K562 (cell line): ENCODE data around the gene PDE6H.

Experiments
- ADNP ChIP-seq: fragments of 200-800 bp; sonication (Bioruptor generic); IDR thresholded peaks from 2 replicates; pipeline ENCODE4 v1.6.1; 2016; ENCODE audit warnings: missing genetic modification characterization, missing compliant biosample characterization
- CBX8 ChIP-seq: fragments of 200-600 bp; sonication (generic); IDR thresholded peaks from 2 replicates; pipeline ENCODE4 v1.6.1; 2012; ENCODE audit warnings: borderline replicate concordance, mixed run types, low read depth, mild to moderate bottlenecking, moderate library complexity, mixed read lengths, low read length, control low read depth, inconsistent platforms; ENCODE audit not compliant: poor library complexity, severe bottlenecking; ENCODE audit errors: extremely low read depth
- CTCF ChIP-seq, 3 experiments: IDR thresholded peaks in 2 of 3; conservative IDR thresholded peaks in 1 of 3; 2 replicates each; pipeline ENCODE4 v1.5.1; 2011 to 2012; ENCODE audit warnings: low read length in 3 of 3, mild to moderate bottlenecking in 3 of 3, control low read depth in 2 of 3, improper control_type of control experiment in 1 of 3, inconsistent platforms in 1 of 3, low read depth in 1 of 3, mixed read lengths in 1 of 3, moderate library complexity in 1 of 3; ENCODE audit not compliant: insufficient read depth in 2 of 3
- EZH2 ChIP-seq: IDR thresholded peaks from 2 replicates; pipeline ENCODE4 v1.6.1; 2012; ENCODE audit warnings: low read depth, mild to moderate bottlenecking, inconsistent platforms, low read length, borderline replicate concordance
- IRF2 ChIP-seq: sonication (generic); formaldehyde crosslinking; IDR thresholded peaks from 2 replicates; pipeline ENCODE4 v1.8.1; 2022; ENCODE audit warnings: mild to moderate bottlenecking, missing genetic modification reagents
- JUNB ChIP-seq: fragments of 450-650 bp; formaldehyde crosslinking; conservative IDR thresholded peaks from 2 replicates; pipeline ENCODE4 v1.4.0; 2020; ENCODE audit warnings: mild to moderate bottlenecking
- PHF20 ChIP-seq: fragments of 450-650 bp; IDR thresholded peaks from 2 replicates; pipeline ENCODE4 v1.6.1; 2018; ENCODE audit not compliant: partially characterized antibody
- POLR2AphosphoS5 ChIP-seq: IDR thresholded peaks from 2 replicates; pipeline ENCODE4 v1.6.1; 2011; ENCODE audit warnings: mild to moderate bottlenecking, low read depth, low read length, moderate library complexity; ENCODE audit not compliant: control insufficient read depth, insufficient read depth
- SMAD1 ChIP-seq: fragments of 150-350 bp; IDR thresholded peaks from 2 replicates; pipeline ENCODE4 v1.6.1; 2014; ENCODE audit warnings: low read length, low read depth; ENCODE audit not compliant: partially characterized antibody
- TFAM ChIP-seq: fragments of 250-450 bp; sonication (Bioruptor Pico); conservative IDR thresholded peaks from 2 replicates; pipeline ENCODE4 v1.5.0; 2021; ENCODE audit warnings: mild to moderate bottlenecking, moderate library complexity
- ZNF280B ChIP-seq: fragments of 250-450 bp; sonication (Bioruptor Pico); IDR thresholded peaks from 2 replicates; pipeline ENCODE4 v1.5.1; 2021; ENCODE audit warnings: mild to moderate bottlenecking
- ZNF354B ChIP-seq: fragments of 250-450 bp; sonication (Bioruptor Pico); IDR thresholded peaks from 2 replicates; pipeline ENCODE4 v1.4.0; 2020
- ZNF766 ChIP-seq: fragments of 200-800 bp; sonication (Bioruptor generic); conservative IDR thresholded peaks from 2 replicates; pipeline ENCODE4 v1.6.1; 2016; ENCODE audit warnings: missing genetic modification characterization, missing compliant biosample characterization
- ZNF830 ChIP-seq: fragments of 250-450 bp; sonication (Bioruptor Pico); IDR thresholded peaks from 2 replicates; pipeline ENCODE4 v1.5.0; 2021; ENCODE audit warnings: mild to moderate bottlenecking

GRCh38 chr12:14938301-14938700 is 34.5 kb upstream of the PDE6H start, which contains the start of gene ERP27:
- TF ChIP-seq SMAD1 (no peak), TFAM (CRISPR knock-in tag) (no peak), IRF2 (CRISPR knock-in tag) (no peak), PHF20 (no peak), CTCF (IDR thresholded peaks at IDR 0.05 in 2 of 3, conservative IDR thresholded peaks at IDR 0.05 in 1 of 3; ENCODE audit: insufficient read depth in 2 of 3, low read depth in 1 of 3, low read length in 3 of 3) (no peak), ADNP (no peak), ZNF830 (CRISPR knock-in tag) (no peak), EZH2 (no peak), CBX8 (no peak), ZNF354B (CRISPR knock-in tag) (no peak), POLR2AphosphoS5 (no peak), ZNF280B (no peak), ZNF766 (CRISPR knock-in tag) (no peak), JUNB (no peak)
